ENCODE measurements around the gene DIP2C.
"Not testable (repeated sequence)": the region's sequence is repeated elsewhere in the genome, so short reads cannot be mapped to it uniquely, and the experiment has no call there.

DIP2C gene

DNA sequence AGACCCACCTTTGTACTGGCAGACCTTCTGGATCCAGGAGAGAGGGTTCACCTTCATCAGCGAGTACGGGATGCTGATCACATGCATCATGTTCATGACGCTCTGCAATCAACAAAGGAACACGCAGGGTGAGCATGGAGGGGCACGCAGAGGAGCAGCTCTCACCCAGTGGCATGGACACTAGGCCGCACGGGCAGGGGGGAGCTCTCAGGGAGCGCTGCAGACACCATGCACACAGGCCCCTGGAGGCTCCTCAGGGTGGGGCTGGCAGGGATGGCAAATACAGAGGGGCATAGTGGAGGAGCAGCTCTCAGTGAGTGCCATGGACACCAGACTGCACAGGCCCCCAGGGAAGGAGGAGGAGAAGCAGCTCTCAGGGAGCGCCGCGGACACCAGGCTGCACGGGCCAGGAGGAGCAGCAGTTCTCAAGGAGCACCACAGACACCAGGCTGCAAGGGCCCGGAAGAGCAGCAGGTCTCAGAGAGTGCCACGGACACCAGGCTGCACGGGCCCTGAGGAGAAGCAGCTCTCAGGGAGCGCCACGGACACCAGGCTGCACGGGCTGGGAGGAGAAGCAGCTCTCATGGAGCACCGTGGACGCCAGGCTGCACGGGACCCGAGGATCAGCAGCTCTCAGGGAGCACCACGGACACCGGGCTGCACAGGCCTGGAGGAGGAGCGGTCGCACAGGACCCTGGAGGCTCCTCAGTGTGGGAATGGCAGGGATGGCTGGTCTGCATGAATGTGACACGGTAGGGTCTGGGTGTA lies 304.7 kb downstream of the DIP2C start:
- DNase-seq = no peak

GRCh38 chr10:383519-383918 lies 305.9 kb downstream of the DIP2C start:
- no peak for DNase-seq

DNA sequence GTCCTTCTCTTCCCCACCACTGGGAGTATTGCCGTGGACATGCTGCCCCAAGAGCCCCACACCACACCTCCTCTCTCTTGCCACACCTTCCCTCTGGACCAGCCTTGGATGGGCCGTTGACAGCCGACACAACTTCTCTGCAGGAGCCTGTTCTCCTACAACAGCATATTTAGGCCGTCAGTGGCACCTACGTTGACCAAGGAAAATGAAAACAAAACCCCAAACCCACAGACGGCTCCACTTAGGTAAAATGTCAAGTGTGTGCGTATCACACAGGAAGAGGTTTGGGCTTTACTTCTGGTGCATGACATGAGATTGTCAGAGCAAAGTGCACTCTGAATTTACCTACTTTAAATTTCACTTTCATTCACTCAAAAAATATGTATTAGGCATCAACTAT lies 307.7 kb downstream of the DIP2C start:
- no peak for DNase-seq

GRCh38 chr10:381346-381745 lies 308.1 kb downstream of the DIP2C start:
- DNase-seq = no peak

GRCh38 chr10:380313-380940 lies 309.0 kb downstream of the DIP2C start:
- DNase-seq = no peak

DNA sequence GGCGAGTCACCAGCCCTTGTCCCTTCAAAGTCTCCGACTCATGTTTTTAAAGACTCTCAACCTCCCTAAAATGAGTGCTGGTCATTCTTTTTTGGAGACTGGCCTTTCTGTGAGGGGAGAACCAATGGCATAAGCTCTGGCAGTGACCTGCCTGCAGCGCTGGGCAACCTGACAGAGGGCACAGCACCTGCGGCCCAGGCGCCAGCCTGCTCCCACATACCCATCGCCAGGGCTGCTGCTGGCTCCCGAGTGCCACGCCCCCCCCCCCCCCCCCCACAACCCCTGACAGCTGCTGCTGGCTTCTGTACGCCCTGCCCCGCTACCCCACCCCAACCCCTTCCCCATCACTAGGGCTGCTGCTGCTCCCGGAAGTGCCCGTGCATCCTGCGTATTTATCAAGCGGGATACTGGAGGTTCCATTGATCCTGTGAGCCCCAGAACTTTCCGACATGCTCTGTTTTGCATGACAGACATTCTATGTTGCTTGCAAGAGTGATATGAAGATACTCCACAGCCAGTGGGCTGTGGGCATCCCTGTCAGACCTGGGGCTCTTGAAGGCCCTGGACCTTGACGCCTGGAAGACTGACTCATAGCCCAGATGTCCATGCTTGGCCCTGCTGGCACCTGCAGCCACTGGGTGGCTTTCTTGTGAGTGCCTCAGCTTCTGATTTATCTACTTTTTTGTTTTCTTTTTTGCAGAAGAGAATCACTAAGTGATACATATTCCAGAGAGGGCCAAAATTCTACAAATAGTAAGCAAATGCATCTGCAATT lies 310.4 kb downstream of the DIP2C start:
- DNase-seq = no peak

- DNase-seq = no peak
Observed at GRCh38 chr10:378230-378929, 311.1 kb downstream of the DIP2C start.

GRCh38 chr10:377228-377627 lies 312.2 kb downstream of the DIP2C start:
- DNase-seq = no peak

GRCh38 chr10:375815-376505 lies 313.5 kb downstream of the DIP2C start:
- no peak for DNase-seq

DNA sequence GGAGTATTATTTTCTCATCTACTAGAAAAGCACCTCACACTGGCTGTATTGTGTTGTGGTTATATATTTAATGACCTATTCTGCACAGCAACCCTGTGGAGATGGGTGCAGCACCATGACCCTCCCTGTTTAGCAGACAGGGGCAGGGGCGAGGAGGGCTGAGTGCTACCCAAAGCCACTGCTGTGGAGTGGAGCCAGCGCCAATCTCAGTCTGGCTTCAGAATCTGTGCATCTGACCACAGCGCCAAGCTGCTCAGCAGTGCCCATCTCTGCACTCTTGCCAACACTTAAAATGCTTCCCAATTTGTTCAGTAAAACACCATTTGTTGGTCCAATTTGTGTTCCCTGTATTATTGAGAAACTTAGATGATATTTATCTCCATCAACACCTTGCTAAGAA lies 315.1 kb downstream of the DIP2C start:
- no peak for DNase-seq

- no peak for DNase-seq
Observed at GRCh38 chr10:373526-374309, 315.8 kb downstream of the DIP2C start.

DNA sequence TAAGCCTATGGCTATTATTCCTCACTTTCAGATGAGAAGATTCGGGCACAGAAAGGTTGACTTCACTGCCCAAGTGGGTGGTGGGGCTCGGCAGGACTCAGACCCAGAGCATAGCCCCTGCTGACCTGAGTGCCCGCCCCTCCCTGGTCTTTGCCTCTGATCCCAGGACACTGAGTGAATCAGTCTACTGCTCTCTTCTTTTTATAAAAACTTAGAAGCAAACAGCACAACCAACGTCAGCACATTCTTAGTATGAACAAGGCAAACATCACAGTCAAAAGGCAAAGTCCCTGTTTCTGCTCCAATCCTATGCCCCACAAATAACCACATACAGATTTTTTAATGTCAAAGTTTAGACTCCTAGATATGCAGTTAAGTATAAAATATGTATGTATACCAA lies 316.5 kb downstream of the DIP2C start:
- no peak for DNase-seq

- no peak for DNase-seq
Observed at GRCh38 chr10:372566-372965, 316.9 kb downstream of the DIP2C start.

DNA sequence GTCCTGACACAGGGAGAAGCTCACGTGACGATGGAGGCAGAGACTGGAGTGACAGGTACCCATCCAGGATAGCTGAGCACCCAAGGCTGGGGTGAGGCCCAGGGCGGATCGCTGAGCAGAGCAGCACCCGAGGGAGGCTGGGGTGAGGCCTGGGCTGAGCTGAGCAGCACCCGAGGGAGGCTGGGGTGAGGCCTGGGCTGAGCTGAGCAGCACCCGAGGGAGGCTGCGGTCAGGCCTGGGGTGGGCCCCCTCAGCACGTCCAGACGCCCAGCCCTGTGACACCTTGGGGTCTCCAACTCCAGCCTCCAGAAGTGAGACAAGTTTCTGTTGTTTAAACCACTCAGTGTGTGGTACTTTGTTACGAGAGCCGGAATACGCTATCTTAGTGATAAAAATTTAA lies 318.0 kb downstream of the DIP2C start:
- DNase-seq = no peak

DNA sequence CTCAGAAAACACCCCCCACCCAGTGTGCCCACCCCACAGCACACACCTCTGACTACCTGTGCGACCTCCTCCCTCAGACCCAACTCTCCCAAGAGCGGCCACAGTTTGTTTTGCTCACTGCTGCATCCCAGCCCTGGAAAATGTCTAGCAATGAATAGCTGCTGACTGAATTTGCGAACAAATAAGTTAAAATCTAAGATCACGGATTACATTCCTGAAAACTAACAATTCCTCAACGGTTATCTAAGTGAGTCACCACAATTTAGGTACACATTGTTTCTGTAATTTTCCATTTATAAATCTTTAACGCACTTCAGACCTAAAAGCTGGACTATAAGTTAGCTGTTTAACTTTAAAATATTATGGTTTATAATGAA lies 319.0 kb downstream of the DIP2C start:
- DNase-seq = no peak

DNA sequence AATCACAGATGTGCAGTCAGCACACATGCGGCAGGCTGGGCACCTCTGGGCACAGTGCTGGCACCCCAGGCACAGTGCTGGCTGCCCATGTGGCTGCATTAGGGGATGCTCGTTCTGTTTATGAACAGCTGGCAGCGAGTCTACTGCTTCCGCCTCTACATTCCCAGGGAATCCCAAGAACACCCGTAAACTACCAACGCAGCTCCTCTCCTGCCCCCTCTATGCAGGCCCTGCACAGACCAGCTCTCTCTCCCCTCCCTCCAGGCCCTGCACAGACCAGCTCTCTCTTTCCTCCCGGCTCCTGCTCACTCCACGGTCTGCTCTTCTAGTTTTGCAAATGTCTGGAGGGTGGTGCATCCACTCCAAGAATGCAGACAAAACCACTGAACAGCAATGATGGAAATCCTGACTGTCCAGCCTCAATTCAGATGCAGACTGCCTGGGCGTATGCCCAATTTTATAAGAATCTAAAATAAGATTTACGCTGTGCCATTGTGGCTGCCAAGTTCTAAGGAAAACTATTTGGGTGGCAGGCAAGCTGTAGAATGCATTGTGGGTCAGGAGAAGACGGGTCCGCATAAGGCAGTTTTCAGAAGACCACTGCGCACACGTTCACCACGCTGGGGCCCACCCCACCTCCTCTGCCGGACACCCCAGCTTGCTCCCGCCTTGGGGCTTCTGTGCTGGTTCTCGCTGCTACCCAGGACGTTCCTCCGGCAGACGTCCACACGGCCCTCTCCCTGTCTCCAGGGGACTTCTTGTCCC lies 319.6 kb downstream of the DIP2C start:
- DNase-seq = no peak

- DNase-seq = no peak
Observed at GRCh38 chr10:369221-369683, 320.2 kb downstream of the DIP2C start.

DNA sequence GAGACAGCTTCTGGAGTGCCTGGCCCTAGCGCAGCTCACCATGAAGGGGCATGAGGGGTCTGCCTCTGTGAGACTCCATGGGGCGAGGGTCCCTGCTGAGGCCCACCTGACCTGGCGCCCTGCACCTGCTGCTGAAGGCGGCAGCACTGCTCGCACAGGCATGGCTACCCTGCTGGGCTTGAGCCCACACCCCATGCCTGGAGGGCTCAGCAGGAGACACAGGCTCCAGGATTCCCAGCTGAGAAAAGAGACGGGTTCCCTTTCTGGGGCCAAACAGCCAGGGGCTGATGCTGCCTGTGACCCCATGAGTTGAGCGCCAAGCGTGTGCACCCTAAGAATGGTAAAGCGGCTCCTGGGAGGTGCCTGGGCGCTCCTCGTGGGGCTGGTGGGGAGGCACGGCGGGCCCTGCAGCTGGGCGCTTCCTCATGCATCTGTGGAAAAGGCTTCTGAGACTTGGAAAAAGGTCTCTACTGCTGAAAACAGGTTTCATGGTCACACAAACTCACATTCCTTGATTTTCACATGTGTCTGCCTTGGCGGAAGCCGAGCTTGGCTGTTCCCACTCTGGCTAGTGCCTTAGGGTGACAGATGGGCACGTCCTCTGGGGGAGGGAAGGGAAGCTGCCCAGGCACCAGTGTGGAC lies 320.8 kb downstream of the DIP2C start:
- DNase-seq = no peak

DNA sequence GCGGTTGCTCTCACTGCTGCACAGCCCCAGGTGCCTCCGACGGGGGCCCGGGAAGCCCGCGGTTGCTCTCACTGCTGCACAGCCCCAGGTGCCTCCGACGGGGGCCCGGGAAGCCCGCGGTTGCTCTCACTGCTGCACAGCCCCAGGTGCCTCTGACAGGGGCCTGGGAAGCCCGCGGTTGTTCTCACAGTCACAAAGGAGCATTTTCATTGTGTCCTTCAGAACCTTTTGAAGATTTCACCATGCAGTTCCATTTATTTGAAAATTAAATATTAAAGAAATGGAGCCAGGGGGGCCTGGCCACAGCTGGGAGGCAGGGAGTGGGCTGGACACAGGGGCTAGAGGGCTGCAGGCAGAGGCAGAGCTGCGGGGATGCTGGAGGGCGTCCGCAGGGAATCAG lies 321.4 kb downstream of the DIP2C start:
- DNase-seq = not testable (repeated sequence)

DNA sequence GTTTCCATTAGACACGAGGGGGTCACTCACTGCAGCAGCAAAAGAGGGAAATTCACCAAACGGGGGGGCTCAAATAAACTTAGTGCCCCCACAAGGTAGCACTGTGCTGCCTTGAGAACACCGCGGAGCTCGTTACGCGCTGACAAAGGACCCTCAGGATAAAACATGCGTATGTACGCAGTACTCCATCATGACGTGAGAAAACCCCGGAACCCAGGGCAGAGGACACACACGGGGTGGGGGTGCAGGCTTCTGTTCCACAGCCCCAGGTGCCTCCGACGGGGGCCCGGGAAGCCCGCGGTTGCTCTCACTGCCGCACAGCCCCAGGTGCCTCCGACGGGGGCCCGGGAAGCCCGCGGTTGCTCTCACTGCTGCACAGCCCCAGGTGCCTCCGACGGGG lies 321.8 kb downstream of the DIP2C start:
- DNase-seq = no peak

- no peak for DNase-seq
Observed at GRCh38 chr10:366186-366585, 323.3 kb downstream of the DIP2C start.
